ENCODE measurements around the gene SLC17A4. TPM values are rescaled to one million over a fixed set of nuclear protein-coding genes. Genes with fewer than 3 reads are reported as not detected.

The SLC17A4 gene
- total RNA-seq, 1 donor from 2014 or later: not detected

- DNase-seq (ENCODE audit: low read depth): no peak
- Histone ChIP-seq H3K9ac (ENCODE audit: low read length) (no peak overlapping the region), H2AFZ (ENCODE audit: low read depth, low read length) (no peak overlapping the region), H3K27me3 (ENCODE audit: insufficient read depth, low read length) (no peaks in the 10 kb centered on the region), H3K4me2 (ENCODE audit: low read length) (no peak overlapping the region), H3K79me2 (ENCODE audit: insufficient read depth, low read length) (no peaks in the 10 kb centered on the region), H3K4me1 (ENCODE audit: insufficient read depth, low read length) (no peaks in the 10 kb centered on the region), H3K27ac (ENCODE audit: low read depth, low read length) (no peak overlapping the region), H4K20me1 (ENCODE audit: insufficient read depth, low read length) (no peaks in the 10 kb centered on the region), H3K36me3 (ENCODE audit: insufficient read depth, low read length) (no peaks in the 10 kb centered on the region), H3K4me3 (ENCODE audit: insufficient read depth, low read depth, low read length) (no peak overlapping the region), H3K9me3 (ENCODE audit: insufficient read depth, low read depth, low read length) (no peaks in the 10 kb centered on the region)
- Mint-ChIP-seq H3K27me3 (ENCODE audit: low read depth, unreplicated experiment) (peaks cover 3% of the 10 kb centered on the region), H3K9me3 (ENCODE audit: unreplicated experiment) (no peaks in the 10 kb centered on the region), H3K36me3 (ENCODE audit: low read depth, unreplicated experiment) (no peaks in the 10 kb centered on the region), H3K27ac (ENCODE audit: unreplicated experiment) (no peak overlapping the region), H3K4me3 (ENCODE audit: unreplicated experiment) (no peak overlapping the region), H3K4me1 (ENCODE audit: low read depth, unreplicated experiment) (no peaks in the 10 kb centered on the region)
- FAIRE-seq: no peak
- TF ChIP-seq EZH2 (IDR thresholded peaks at IDR 0.05; ENCODE audit: insufficient read depth, low read length): no peak
- TF ChIP-seq, protein P1, sequence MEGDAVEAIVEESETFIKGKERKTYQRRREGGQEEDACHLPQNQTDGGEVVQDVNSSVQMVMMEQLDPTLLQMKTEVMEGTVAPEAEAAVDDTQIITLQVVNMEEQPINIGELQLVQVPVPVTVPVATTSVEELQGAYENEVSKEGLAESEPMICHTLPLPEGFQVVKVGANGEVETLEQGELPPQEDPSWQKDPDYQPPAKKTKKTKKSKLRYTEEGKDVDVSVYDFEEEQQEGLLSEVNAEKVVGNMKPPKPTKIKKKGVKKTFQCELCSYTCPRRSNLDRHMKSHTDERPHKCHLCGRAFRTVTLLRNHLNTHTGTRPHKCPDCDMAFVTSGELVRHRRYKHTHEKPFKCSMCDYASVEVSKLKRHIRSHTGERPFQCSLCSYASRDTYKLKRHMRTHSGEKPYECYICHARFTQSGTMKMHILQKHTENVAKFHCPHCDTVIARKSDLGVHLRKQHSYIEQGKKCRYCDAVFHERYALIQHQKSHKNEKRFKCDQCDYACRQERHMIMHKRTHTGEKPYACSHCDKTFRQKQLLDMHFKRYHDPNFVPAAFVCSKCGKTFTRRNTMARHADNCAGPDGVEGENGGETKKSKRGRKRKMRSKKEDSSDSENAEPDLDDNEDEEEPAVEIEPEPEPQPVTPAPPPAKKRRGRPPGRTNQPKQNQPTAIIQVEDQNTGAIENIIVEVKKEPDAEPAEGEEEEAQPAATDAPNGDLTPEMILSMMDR (IDR thresholded peaks at IDR 0.05; ENCODE audit: insufficient read depth, low read depth, low read length): no peak
Measured at GRCh38 chr6:25821341-25821740, 66.8 kb downstream of the SLC17A4 start.

DNA sequence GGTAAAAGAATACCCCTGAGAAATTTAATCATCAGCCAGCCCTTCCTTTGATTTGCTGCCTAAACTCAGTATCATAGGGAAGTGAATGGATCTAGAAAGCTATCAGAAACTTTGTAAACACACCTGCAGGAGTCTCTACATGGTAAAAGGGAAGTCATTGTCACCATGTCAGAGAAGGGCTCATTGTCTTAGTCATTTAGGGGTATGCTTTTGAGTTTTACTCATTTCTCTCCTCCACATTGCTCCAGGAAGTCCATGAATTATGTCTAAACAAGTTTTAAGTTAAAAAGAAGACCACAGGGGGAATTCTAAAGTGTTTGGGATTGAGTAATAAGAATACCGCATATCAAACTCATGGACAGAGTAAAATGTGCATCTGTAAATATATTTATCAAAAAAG is 74.8 kb downstream of the SLC17A4 start:
- Mint-ChIP-seq H3K36me3 (ENCODE audit: low read depth, unreplicated experiment) (no peaks in the 10 kb centered on the region), H3K9me3 (ENCODE audit: unreplicated experiment) (no peaks in the 10 kb centered on the region)
- no peak overlapping the region for H3K27ac ChIP-seq (ENCODE audit: low read depth, low read length)

DNA sequence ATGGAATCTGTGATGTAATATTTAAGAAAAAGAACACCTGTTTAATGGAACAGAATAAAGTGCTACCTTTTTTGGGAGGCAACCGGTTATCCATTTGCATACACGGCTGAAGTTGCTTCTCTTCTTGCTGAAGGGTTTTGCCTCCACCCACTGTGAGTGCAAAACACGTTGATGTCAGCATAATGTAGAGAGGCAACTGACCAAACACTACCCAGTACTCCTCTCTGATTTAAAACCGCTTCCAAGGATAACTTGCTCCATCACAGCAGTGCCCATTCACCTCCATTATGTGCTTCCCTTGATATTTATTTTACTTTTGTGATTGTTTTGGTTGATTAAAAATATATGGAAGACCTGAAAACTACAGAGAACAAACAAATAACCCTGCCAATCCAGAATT is 75.9 kb downstream of the SLC17A4 start:
- Histone ChIP-seq H3K36me3 (ENCODE audit: insufficient read depth, low read length) (no peaks in the 10 kb centered on the region), H4K20me1 (ENCODE audit: insufficient read depth, low read length) (no peaks in the 10 kb centered on the region), H3K27ac (ENCODE audit: low read depth, low read length) (no peak overlapping the region), H3K4me3 (ENCODE audit: insufficient read depth, low read depth, low read length) (no peak overlapping the region), H3K4me1 (ENCODE audit: insufficient read depth, low read length) (no peaks in the 10 kb centered on the region), H3K9me3 (ENCODE audit: insufficient read depth, low read depth, low read length) (no peaks in the 10 kb centered on the region), H3K27me3 (ENCODE audit: insufficient read depth, low read length) (no peaks in the 10 kb centered on the region), H3K4me2 (ENCODE audit: low read length) (no peak overlapping the region), H3K79me2 (ENCODE audit: insufficient read depth, low read length) (no peaks in the 10 kb centered on the region), H3K9ac (ENCODE audit: low read length) (no peak overlapping the region), H2AFZ (ENCODE audit: low read depth, low read length) (no peak overlapping the region)
- FAIRE-seq (no peak), DNase-seq (ENCODE audit: low read depth) (no peak)
- H3K27me3 Mint-ChIP-seq (ENCODE audit: low read depth, unreplicated experiment): peaks cover 2% of the 10 kb centered on the region
- no peak overlapping the region for H3K27ac Mint-ChIP-seq (ENCODE audit: unreplicated experiment)
- TF ChIP-seq, protein P1 (IDR thresholded peaks at IDR 0.05; ENCODE audit: insufficient read depth, low read depth, low read length): no peak
- no peak for TF ChIP-seq EZH2 (IDR thresholded peaks at IDR 0.05; ENCODE audit: insufficient read depth, low read length)
- no peaks in the 10 kb centered on the region for H3K9me3 Mint-ChIP-seq (ENCODE audit: unreplicated experiment)
- no peaks in the 10 kb centered on the region for H3K36me3 Mint-ChIP-seq (ENCODE audit: low read depth, unreplicated experiment)
- H3K4me3 Mint-ChIP-seq (ENCODE audit: unreplicated experiment): no peak overlapping the region
- no peaks in the 10 kb centered on the region for H3K4me1 Mint-ChIP-seq (ENCODE audit: low read depth, unreplicated experiment)

More for the DNA sequence above, 74.8 kb downstream of the SLC17A4 start:
- no peak overlapping the region for H3K4me3 ChIP-seq (ENCODE audit: insufficient read depth, low read depth, low read length)
- H3K9ac ChIP-seq (ENCODE audit: low read length): no peak overlapping the region
- DNase-seq (ENCODE audit: low read depth): no peak
- no peak overlapping the region for H2AFZ ChIP-seq (ENCODE audit: low read depth, low read length)
- Mint-ChIP-seq H3K27ac (ENCODE audit: unreplicated experiment) (no peak overlapping the region), H3K4me3 (ENCODE audit: unreplicated experiment) (no peak overlapping the region), H3K27me3 (ENCODE audit: low read depth, unreplicated experiment) (peaks cover 2% of the 10 kb centered on the region), H3K4me1 (ENCODE audit: low read depth, unreplicated experiment) (no peaks in the 10 kb centered on the region)
- no peaks in the 10 kb centered on the region for H3K36me3 ChIP-seq (ENCODE audit: insufficient read depth, low read length)
- no peak for TF ChIP-seq EZH2 (IDR thresholded peaks at IDR 0.05; ENCODE audit: insufficient read depth, low read length)
- TF ChIP-seq, protein P1 (IDR thresholded peaks at IDR 0.05; ENCODE audit: insufficient read depth, low read depth, low read length): no peak
- H4K20me1 ChIP-seq (ENCODE audit: insufficient read depth, low read length): no peaks in the 10 kb centered on the region
- H3K4me1 ChIP-seq (ENCODE audit: insufficient read depth, low read length): no peaks in the 10 kb centered on the region
- H3K79me2 ChIP-seq (ENCODE audit: insufficient read depth, low read length): no peaks in the 10 kb centered on the region
- no peak for FAIRE-seq
- H3K4me2 ChIP-seq (ENCODE audit: low read length): no peak overlapping the region
- no peaks in the 10 kb centered on the region for H3K27me3 ChIP-seq (ENCODE audit: insufficient read depth, low read length)
- no peaks in the 10 kb centered on the region for H3K9me3 ChIP-seq (ENCODE audit: insufficient read depth, low read depth, low read length)

Other genes starting within 250 kb of the SLC17A4 start
- not detected in 2 replicates for gene SCGN, start 102.5 kb upstream of the SLC17A4 start, total RNA-seq
- not detected in 2 replicates for gene SLC17A1, start 77.3 kb downstream of the SLC17A4 start, total RNA-seq
- not detected in 2 replicates for gene SLC17A3, start 119.5 kb downstream of the SLC17A4 start, total RNA-seq
- not detected in 2 replicates for gene SLC17A2, start 175.9 kb downstream of the SLC17A4 start, total RNA-seq
- gene TRIM38, start 208.1 kb downstream of the SLC17A4 start, total RNA-seq: 6.8 and 8.4 TPM in 2 replicates

Measured in astrocyte (in vitro differentiated cells and primary cell).